ENCODE data around the gene SVIL.
"Not testable (repeated sequence)": the region's sequence is repeated elsewhere in the genome, so short reads cannot be mapped to it uniquely, and the experiment has no call there.

SVIL gene

GRCh38 chr10:29450405-29450804, 184.4 kb downstream of the SVIL start:
- no peak for DNase-seq

GRCh38 chr10:29448756-29449592, 185.8 kb downstream of the SVIL start:
- peak; percentile 24 to 62 (median 58) for DNase-seq

GRCh38 chr10:29448125-29448524, 186.6 kb downstream of the SVIL start:
- DNase-seq: no peak

- no peak for DNase-seq
Observed at GRCh38 chr10:29446327-29446726, 188.4 kb downstream of the SVIL start.

- peak in 1 of 5 experiments; percentile 16 for DNase-seq
Observed at GRCh38 chr10:29443745-29444523, 190.8 kb downstream of the SVIL start.

GRCh38 chr10:29440981-29441380, 193.8 kb downstream of the SVIL start:
- DNase-seq: no peak

GRCh38 chr10:29439005-29439404, 195.8 kb downstream of the SVIL start:
- not testable (repeated sequence) for DNase-seq

- DNase-seq: no peak
Observed at GRCh38 chr10:29438271-29438670, 196.5 kb downstream of the SVIL start.

- no peak for DNase-seq
Observed at GRCh38 chr10:29437871-29438270, 196.9 kb downstream of the SVIL start.

GRCh38 chr10:29435809-29436501, 198.8 kb downstream of the SVIL start:
- DNase-seq: no peak

GRCh38 chr10:29434111-29434510, 200.7 kb downstream of the SVIL start:
- no peak for DNase-seq

- no peak for DNase-seq
Observed at GRCh38 chr10:29431711-29432110, 203.1 kb downstream of the SVIL start.

GRCh38 chr10:29430101-29430500, 204.7 kb downstream of the SVIL start:
- DNase-seq: no peak

GRCh38 chr10:29428486-29428885, 206.3 kb downstream of the SVIL start:
- DNase-seq: no peak

GRCh38 chr10:29427667-29428066, 207.1 kb downstream of the SVIL start:
- no peak for DNase-seq

GRCh38 chr10:29426420-29426819, 208.4 kb downstream of the SVIL start:
- DNase-seq: no peak

GRCh38 chr10:29424017-29424416, 210.8 kb downstream of the SVIL start:
- no peak for DNase-seq

GRCh38 chr10:29420744-29421143, 214.0 kb downstream of the SVIL start:
- no peak for DNase-seq

GRCh38 chr10:29417324-29417723, 217.4 kb downstream of the SVIL start:
- no peak for DNase-seq

GRCh38 chr10:29415876-29416275, 218.9 kb downstream of the SVIL start:
- DNase-seq: no peak

GRCh38 chr10:29414501-29414900, 220.3 kb downstream of the SVIL start:
- no peak for DNase-seq

GRCh38 chr10:29412485-29412884, 222.3 kb downstream of the SVIL start:
- peak in 1 of 5 experiments; percentile 27 for DNase-seq

- no peak for DNase-seq
Observed at GRCh38 chr10:29411666-29412315, 223.0 kb downstream of the SVIL start.

Measured in T-helper 2 cell (primary cell).